ENCODE measurements around the gene ABCF2. TPM values are rescaled to one million over a fixed set of nuclear protein-coding genes. Genes with fewer than 3 reads are reported as not detected.

The ABCF2 gene
- total RNA-seq, 1 donor from 2014 or later: 37.8 TPM

DNA sequence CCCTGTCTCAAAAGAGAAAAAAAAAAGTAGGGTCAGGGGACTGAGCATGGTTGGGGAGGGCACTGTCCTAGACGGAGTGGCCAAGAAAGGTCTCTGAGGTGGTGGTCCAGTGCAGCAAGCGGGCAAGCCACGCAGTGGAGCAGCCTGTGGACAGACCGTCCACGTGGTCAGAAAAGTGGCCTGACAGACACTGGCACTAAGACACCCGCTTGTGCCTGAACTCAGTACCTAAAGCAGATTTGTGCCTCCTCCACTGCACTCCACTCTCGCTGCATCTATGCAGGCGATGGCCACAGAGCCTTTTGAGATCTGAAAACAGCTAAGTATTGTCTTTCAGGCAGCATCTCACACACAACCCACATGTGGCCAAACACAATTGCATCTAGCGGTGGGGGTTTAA lies 48.8 kb downstream of the ABCF2 start:
- DNase-seq (ENCODE audit: low read depth): no peak
- no peak overlapping the region for H3K4me3 ChIP-seq (ENCODE audit: low read depth, low read length)
- TF ChIP-seq, protein P1, sequence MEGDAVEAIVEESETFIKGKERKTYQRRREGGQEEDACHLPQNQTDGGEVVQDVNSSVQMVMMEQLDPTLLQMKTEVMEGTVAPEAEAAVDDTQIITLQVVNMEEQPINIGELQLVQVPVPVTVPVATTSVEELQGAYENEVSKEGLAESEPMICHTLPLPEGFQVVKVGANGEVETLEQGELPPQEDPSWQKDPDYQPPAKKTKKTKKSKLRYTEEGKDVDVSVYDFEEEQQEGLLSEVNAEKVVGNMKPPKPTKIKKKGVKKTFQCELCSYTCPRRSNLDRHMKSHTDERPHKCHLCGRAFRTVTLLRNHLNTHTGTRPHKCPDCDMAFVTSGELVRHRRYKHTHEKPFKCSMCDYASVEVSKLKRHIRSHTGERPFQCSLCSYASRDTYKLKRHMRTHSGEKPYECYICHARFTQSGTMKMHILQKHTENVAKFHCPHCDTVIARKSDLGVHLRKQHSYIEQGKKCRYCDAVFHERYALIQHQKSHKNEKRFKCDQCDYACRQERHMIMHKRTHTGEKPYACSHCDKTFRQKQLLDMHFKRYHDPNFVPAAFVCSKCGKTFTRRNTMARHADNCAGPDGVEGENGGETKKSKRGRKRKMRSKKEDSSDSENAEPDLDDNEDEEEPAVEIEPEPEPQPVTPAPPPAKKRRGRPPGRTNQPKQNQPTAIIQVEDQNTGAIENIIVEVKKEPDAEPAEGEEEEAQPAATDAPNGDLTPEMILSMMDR (conservative IDR thresholded peaks at IDR 0.05; ENCODE audit: low read depth, low read length): no peak

DNA sequence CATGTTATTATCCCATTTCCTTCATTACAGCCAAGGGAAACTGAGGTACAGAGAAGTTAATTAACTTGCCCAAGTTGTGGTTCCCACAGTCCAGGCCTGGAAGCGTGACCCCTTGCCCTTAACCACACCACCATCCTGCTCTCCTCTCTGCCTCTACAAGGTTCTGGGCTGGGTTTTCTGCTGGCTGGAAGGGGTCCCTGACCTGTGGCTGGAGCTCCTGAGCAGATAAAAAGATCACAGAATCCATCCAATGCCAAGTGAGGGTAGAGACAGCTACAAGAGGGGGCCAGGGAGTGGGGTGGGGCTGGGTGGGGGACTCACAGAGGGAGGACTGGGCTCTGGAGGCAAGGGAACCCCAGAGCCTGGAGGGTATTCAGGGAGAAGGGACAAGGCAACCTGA lies 49.7 kb downstream of the ABCF2 start:
- no peak overlapping the region for H3K4me3 ChIP-seq (ENCODE audit: low read depth, low read length)
- no peak for DNase-seq (ENCODE audit: low read depth)
- TF ChIP-seq, protein P1 (conservative IDR thresholded peaks at IDR 0.05; ENCODE audit: low read depth, low read length): no peak

DNA sequence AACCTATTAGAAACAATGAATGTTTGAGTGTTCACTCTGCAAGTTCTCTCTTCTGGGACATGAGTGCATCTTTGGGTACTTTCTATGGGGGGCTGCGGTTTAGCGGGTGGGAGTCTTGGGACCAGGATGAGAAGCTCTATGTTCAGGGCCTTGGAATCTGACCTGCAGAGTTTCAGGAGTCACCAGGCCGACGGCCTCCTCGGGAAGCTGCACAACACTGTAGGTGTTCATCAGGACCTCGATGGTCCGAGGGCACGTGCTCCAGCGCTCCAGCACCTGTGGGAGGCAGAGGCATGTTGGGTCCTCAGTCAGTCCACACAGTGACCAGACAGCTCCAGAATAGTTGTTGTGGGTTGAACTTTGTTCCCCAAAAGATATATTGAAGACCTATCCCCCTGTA lies 50.6 kb downstream of the ABCF2 start:
- no peak overlapping the region for H3K4me3 ChIP-seq (ENCODE audit: low read depth, low read length)
- DNase-seq (ENCODE audit: low read depth): no peak
- TF ChIP-seq, protein P1 (conservative IDR thresholded peaks at IDR 0.05; ENCODE audit: low read depth, low read length): no peak

DNA sequence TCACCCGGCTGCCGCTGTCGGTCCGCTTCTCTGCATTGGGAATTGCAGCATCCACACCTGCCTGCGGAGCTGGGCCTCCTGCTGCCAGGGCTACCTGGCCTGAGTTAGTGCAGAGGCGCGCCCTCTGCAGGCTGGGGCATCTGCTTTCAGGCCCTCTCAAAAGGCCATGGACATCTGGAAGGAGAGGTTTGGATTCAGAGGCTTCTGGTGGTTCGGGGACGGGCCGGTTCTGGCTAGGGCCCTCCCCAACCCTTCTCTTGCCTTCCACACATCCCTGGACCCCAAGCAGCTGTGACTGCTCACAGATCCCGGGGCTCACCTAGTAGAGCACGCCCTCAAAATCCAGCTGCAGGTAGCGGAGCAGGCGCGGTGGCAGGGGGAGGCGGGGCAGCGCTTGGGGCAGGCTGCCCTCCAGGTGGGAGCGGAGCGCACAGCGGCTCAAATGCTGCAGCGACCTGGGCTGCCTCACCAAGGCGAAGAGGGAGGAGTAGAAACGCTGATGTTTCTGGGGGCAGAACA lies 51.2 kb downstream of the ABCF2 start:
- no peak overlapping the region for H3K4me3 ChIP-seq (ENCODE audit: low read depth, low read length)
- TF ChIP-seq, protein P1 (conservative IDR thresholded peaks at IDR 0.05; ENCODE audit: low read depth, low read length): no peak
- DNase-seq (ENCODE audit: low read depth): no peak

DNA sequence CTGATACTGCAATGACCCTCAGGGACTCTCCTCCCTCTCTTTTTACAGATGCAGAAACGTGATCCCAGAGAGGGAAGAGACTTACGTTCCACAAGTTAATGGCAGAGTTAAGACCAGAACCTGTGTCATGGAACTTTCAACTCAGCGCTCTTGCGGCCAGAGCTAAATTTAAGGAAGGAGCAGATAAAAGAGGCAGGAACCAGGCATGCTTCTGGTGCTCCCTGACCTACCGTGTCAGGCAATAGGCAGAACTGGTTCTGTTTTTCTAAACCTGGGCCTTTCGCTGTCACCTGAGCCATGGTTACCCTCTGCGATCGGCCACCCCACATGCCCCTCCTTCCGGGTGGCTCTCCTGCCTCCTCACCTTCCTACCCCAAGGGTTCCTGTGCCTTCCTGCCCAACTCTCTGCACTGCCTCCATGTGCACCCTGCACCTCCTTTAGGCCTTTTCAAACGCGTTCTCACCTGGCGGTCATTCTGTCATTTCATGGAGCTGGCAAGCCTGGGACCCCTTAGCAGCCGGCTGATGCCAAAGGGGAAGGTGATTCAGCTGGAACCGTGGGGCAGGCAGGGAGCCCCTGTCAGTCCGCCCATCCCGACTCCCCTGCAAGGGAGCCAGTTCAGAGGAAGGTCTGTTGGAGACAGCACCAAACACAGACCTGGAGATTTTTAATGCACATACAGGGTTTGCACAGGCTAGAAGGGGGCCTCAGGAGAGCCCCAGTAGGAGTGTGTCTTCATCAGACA lies 51.8 kb downstream of the ABCF2 start:
- no peak for DNase-seq (ENCODE audit: low read depth)
- TF ChIP-seq, protein P1 (conservative IDR thresholded peaks at IDR 0.05; ENCODE audit: low read depth, low read length): no peak
- H3K4me3 ChIP-seq (ENCODE audit: low read depth, low read length): no peak overlapping the region

DNA sequence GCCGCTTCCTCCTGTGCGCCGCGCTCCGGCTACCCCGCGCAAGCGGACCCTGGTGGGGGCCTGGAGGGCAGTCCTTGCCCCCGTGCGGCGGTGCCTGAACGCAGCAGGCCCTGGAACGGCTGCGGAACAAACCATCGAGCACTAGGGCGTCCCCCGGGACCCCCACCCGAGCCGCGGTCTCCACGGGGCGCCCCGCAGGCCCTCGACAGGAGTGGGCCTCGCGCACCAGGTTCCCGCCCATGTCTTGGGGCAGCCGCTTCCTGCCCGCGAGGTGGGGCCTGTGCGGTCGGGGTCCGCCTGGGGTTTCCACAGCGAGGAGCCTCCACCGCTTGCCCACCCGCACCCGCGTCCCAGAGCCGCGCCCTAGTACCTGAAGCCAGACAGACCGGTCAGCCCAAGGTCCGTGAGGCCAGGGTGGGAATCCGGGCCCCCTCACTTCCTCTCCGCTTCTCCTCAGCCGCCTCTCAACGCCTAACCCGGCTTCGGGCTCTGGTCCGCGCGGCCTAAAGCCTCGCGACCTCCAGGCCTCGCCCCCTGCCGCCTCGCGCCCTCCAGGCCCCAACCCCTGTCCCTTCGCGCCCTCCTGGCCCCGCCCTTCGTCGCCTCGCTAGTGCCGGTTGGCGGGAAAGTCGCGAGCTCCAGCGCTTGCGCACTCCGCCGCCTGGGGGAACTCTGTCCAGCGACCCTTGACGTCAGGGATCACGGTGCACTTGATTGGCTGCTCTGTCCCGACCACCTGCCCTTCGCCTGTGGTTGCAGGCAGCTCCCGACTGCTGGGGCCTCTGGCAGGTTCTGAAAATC lies 52.6 kb downstream of the ABCF2 start:
- DNase-seq (ENCODE audit: low read depth): no peak
- H3K4me3 ChIP-seq (ENCODE audit: low read depth, low read length): no peak overlapping the region
- TF ChIP-seq, protein P1 (conservative IDR thresholded peaks at IDR 0.05; ENCODE audit: low read depth, low read length): no peak

Data from epithelial cell of proximal tubule (primary cell).